HepG2 (cell line): ENCODE results near the gene PAXX. TPM values are rescaled to one million over a fixed set of nuclear protein-coding genes. Genes with fewer than 3 reads are reported as not detected.
A peak's percentile ranks its signal among the peaks of the same experiment; 100 is the strongest.

Experiments
- ATF3 ChIP-seq: sonication (generic); formaldehyde crosslinking; IDR thresholded peaks from 2 replicates; pipeline ENCODE4 v1.4.0; 2020; ENCODE audit warnings: missing genetic modification reagents
- FOSL2 ChIP-seq: sonication (generic); formaldehyde crosslinking; IDR thresholded peaks from 2 replicates; pipeline ENCODE4 v1.4.0; 2020; ENCODE audit warnings: missing genetic modification reagents
- HINFP ChIP-seq: sonication (generic); formaldehyde crosslinking; IDR thresholded peaks from 2 replicates; pipeline ENCODE4 v1.4.0; 2020; ENCODE audit warnings: low read depth, mild to moderate bottlenecking, missing genetic modification reagents
- HIVEP1 ChIP-seq: sonication (generic); formaldehyde crosslinking; IDR thresholded peaks from 2 replicates; pipeline ENCODE4 v1.4.0; 2020; ENCODE audit warnings: mild to moderate bottlenecking, missing genetic modification reagents
- HNF1A ChIP-seq, 2 experiments: sonication (generic) in 1 of 2; formaldehyde crosslinking in 1 of 2; IDR thresholded peaks; 2 replicates each; pipeline versions ENCODE4 v1.4.0 to v1.6.1; 2016 to 2020; ENCODE audit warnings: borderline replicate concordance in 1 of 2, low read depth in 1 of 2, mild to moderate bottlenecking in 1 of 2, missing genetic modification reagents in 1 of 2
- NCOA5 ChIP-seq: sonication (generic); formaldehyde crosslinking; IDR thresholded peaks from 2 replicates; pipeline ENCODE4 v1.4.0; 2020; ENCODE audit warnings: missing genetic modification reagents
- NFIC ChIP-seq: IDR thresholded peaks from 2 replicates; pipeline ENCODE4 v1.6.1; 2012; ENCODE audit warnings: mild to moderate bottlenecking, low read length, inconsistent platforms
- NFRKB ChIP-seq: fragments of 450-650 bp; IDR thresholded peaks from 2 replicates; pipeline ENCODE4 v1.6.1; 2017
- RBM22 ChIP-seq: fragments of 200-400 bp; formaldehyde crosslinking; optimal IDR thresholded peaks from 2 replicates; pipeline ENCODE3; 2017; ENCODE audit warnings: mild to moderate bottlenecking, low read length, moderate library complexity
- SIX4 ChIP-seq: sonication (generic); formaldehyde crosslinking; IDR thresholded peaks from 2 replicates; pipeline ENCODE4 v1.4.0; 2020; ENCODE audit warnings: missing genetic modification reagents
- SYNCRIP ChIP-seq: fragments of 200-400 bp; formaldehyde crosslinking; IDR thresholded peaks from 2 replicates; pipeline ENCODE4 v1.6.1; 2018; ENCODE audit warnings: mild to moderate bottlenecking, low read depth, low read length; ENCODE audit not compliant: insufficient read depth
- TBX3 ChIP-seq: fragments of 450-650 bp; IDR thresholded peaks from 2 replicates; pipeline ENCODE4 v1.6.1; 2017; ENCODE audit warnings: antibody characterized with exemption, mild to moderate bottlenecking, inconsistent platforms, borderline replicate concordance
- THAP11 ChIP-seq: IDR thresholded peaks from 2 replicates; pipeline ENCODE4 v1.6.1; 2016; ENCODE audit warnings: missing biosample characterization, missing genetic modification reagents
- ZFAT ChIP-seq: sonication (generic); formaldehyde crosslinking; conservative IDR thresholded peaks from 2 replicates; pipeline ENCODE4 v1.8.1; 2023; ENCODE audit warnings: missing genetic modification reagents, inconsistent platforms
- ZNF20 ChIP-seq: sonication (generic); formaldehyde crosslinking; IDR thresholded peaks from 2 replicates; pipeline ENCODE4 v1.4.0; 2020; ENCODE audit warnings: mild to moderate bottlenecking, moderate library complexity, missing genetic modification reagents
- ZNF512B ChIP-seq: sonication (generic); formaldehyde crosslinking; IDR thresholded peaks from 2 replicates; pipeline ENCODE4 v1.5.1; 2020; ENCODE audit warnings: missing genetic modification reagents, mild to moderate bottlenecking, borderline replicate concordance
- ZNF562 ChIP-seq: sonication (generic); formaldehyde crosslinking; IDR thresholded peaks from 2 replicates; pipeline ENCODE4 v1.8.0; 2022; ENCODE audit warnings: missing genetic modification reagents, borderline replicate concordance
- ZNF691 ChIP-seq: sonication (generic); formaldehyde crosslinking; IDR thresholded peaks from 2 replicates; pipeline ENCODE4 v1.4.0; 2020; ENCODE audit warnings: missing genetic modification reagents, low read depth, mild to moderate bottlenecking, borderline replicate concordance
- ZSCAN29 ChIP-seq: sonication (generic); formaldehyde crosslinking; conservative IDR thresholded peaks from 2 replicates; pipeline ENCODE4 v1.4.0; 2020; ENCODE audit warnings: mild to moderate bottlenecking, missing genetic modification reagents
- polyA plus RNA-seq, 8 experiments: library from polyadenylated mRNA; depleted of rRNA in 3 of 8; stranded (reverse) in 7 of 8; unstranded in 1 of 8; fragments of >200 nt; fragmentation: Illumina TruSeq in 4 of 8; extraction: Trizol in 4 of 8; gene quantifications; 2 replicates each; pipeline versions ENCODE4 v1.2.1 to v1.2.3, GENCODE V29; 2011 to 2016; ENCODE audit warnings: low read depth in 4 of 8, missing spikeins in 1 of 8, mixed read lengths in 1 of 8; ENCODE audit not compliant: insufficient read depth in 1 of 8
- total RNA-seq, 5 experiments: library from RNA; depleted of rRNA; stranded (reverse); fragments of >200 nt; fragmentation: Illumina TruSeq; extraction: Trizol; gene quantifications; 2 replicates each; pipeline ENCODE4 v1.2.3, GENCODE V29; 2016; ENCODE audit warnings: low read depth in 1 of 5

The PAXX gene
- total and polyA plus RNA-seq, 2 of the 13 experiments (the other 11 are each of a cell fraction or from before 2014, with no cell fraction given), result 14.0 to 31.9 TPM

- peak; percentile 66 for TF ChIP-seq HIVEP1 (CRISPR knock-in tag)
- no peak for TF ChIP-seq ZNF512B (CRISPR knock-in tag)
- TF ChIP-seq ZFAT (CRISPR knock-in tag), result no peak
- no peak for TF ChIP-seq NFIC
- no peak for TF ChIP-seq ZNF691
- no peak; the same call in 1 of the 2 replicates for TF ChIP-seq ZSCAN29 (CRISPR knock-in tag)
- TF ChIP-seq RBM22, result no peak
- no peak for TF ChIP-seq ZNF20
- no peak for TF ChIP-seq TBX3
- no peak for TF ChIP-seq FOSL2
- 0 out of 2 replicates have a peak, but pooled peaks have one; percentile 5 for TF ChIP-seq ATF3
- peak; percentile 52; the same call in 1 of the 2 replicates for TF ChIP-seq THAP11 (CRISPR knock-in tag)
- TF ChIP-seq SYNCRIP, result no peak
- TF ChIP-seq SIX4 (CRISPR knock-in tag), result no peak
- TF ChIP-seq ZNF562 (CRISPR knock-in tag), result no peak
- TF ChIP-seq HINFP (CRISPR knock-in tag), result peak; percentile 18; the same call in 1 of the 2 replicates
- TF ChIP-seq NCOA5 (CRISPR knock-in tag), result no peak
- TF ChIP-seq NFRKB, result no peak
- TF ChIP-seq HNF1A (IDR thresholded peaks at IDR 0.05; ENCODE audit: low read depth), result no peak
- peak; percentile 65; the same call in 1 of the 2 replicates for TF ChIP-seq HNF1A (CRISPR knock-in tag; IDR thresholded peaks at IDR 0.05; ENCODE audit: borderline replicate concordance)
Measured at GRCh38 chr9:136949817-136950655, 42.2 kb upstream of the PAXX start (continued).
